HG03354 (cell line): Measurements from ENCODE around the gene SLC25A26.
"Not testable (repeated sequence)": the region's sequence is repeated elsewhere in the genome, so short reads cannot be mapped to it uniquely, and the experiment has no call there.

Source experiments
- ATAC-seq: cut with Tn5 transposase; IDR thresholded peaks from one replicate; pipeline ENCODE4 v1.9.1; 2021; ENCODE audit warnings: mild to moderate bottlenecking; ENCODE audit not compliant: unreplicated experiment, poor library complexity, severe bottlenecking

SLC25A26 gene

DNA sequence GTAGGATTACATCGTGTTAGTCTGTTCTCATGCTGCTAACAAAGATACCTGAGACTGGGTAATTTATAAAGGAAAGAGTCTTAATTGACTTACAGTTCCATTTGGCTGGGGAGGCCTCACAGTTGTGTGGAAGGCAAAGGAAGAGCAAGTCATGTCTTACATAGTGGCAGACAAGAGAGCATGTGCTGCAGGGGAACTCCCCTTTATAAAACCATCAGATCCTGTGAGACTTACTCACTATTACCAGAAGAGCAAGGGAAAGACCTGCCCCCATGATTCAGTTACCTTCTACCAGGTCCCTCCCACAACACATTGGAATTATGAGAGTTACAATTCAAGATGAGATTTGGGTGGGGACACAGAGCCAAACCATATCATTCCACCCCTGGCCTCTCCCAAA is 3.4 kb downstream of the SLC25A26 start:
- no peak for ATAC-seq

DNA sequence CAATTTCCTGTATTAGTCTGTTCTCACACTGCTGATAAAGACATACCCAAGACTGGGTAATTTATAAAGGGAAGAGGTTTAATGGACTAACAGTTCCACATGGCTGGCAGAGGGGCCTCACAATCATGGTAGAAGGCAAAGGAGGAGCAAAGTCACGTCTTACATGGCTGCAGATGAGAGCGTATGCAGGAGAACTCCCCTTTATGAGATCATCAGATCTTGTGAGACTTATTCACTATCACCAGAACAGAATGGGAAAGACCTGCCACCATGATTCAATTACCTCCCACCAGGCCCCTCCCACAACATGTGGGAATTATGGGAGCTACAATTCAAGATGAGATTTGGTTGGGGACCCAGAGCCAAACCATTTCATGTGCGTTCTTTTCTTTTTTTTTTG is 5.3 kb downstream of the SLC25A26 start:
- ATAC-seq: not testable (repeated sequence)

DNA sequence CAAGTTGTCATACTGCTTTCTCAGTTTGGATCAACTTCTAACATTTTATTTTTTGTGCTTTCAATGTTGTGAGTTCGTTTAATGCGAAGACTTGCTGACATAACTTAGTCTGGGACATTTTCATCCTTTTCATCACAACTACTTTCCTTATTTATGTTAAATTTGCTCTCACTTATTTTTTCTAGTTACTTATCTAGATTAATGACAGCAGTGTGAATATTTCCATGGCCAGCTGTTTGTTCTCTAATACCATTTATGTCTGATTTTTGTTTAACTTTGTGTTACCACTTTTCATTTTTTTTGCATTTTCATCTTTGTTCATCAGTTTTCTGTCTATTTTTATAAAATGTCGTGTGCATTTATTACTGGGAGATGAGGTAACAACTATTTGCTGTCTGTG is 6.2 kb downstream of the SLC25A26 start:
- ATAC-seq: no peak

DNA sequence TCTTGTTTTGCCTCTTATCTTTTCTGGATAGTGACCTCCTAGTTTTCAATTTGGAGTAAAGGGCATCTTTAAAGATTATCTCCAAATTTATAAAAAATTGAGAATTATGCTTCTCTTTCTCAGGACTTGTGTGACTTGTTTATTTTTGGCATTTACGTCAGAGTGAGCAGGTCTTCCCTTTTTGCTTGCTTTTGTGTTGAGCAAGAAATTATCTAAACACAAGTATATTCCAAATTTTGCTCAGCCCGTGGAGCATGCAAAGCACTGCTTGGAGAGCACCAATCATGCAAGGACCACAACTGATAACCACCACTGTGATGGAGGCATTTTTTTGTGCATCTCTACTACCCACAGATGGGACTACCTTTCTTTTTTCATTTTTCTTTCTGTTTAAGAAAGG is 7.1 kb downstream of the SLC25A26 start:
- ATAC-seq: no peak

DNA sequence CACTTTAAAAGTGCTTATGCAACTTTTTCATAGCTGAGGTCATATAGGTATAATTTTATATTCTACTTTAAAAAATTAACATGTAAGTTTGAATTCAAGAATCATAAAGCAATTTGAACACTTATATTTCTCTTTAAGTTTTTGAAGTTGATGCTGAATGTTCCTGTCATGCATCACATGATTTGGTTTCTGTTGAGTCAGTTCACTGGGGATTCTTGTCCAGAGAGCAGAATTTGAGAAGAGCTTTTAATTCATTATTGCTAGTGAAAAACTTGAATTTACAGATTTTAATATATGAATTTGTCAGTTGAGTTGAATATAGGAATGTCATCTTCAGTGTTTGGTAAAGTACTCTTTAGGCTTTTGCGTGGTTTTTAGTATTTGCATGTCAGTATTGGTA is 7.9 kb downstream of the SLC25A26 start:
- peak; percentile 44 for ATAC-seq

DNA sequence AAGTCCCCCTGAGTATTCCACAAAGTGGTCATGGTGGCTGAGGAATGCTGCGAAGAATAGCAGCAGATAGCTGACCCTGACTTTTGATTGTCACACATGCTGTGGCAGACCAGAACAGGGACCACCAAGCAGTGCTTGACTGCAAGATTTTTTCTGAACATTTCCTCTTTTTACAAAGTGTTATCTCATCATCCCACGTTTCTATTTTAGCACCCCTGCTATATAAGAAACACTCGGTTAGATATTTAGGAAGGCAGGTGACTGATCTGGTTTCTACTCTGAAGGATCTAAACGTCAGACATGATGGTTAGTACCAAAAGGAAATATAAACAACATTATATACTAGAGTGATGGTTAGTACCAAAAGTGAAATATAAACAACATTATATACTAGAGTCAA is 9.1 kb downstream of the SLC25A26 start:
- no peak for ATAC-seq

DNA sequence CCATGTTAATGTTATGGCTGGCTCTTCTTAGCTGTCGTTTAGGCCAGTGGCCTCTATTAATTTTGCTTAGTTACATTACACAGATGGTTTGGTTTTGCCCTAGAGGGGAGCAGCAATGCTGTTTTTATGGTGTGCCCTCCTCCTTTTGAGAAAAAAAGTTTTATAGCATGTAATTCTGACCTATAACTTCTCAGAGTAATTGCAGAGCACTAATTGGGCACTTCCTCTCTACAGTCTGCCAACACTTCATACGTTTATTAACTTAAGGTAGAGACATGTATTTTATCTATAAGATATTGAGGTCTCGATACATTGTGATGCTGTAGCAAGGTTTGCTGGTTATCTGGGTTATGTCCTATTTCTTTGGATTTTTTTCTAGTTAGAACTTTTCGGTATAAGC is 12.2 kb downstream of the SLC25A26 start:
- ATAC-seq: no peak

DNA sequence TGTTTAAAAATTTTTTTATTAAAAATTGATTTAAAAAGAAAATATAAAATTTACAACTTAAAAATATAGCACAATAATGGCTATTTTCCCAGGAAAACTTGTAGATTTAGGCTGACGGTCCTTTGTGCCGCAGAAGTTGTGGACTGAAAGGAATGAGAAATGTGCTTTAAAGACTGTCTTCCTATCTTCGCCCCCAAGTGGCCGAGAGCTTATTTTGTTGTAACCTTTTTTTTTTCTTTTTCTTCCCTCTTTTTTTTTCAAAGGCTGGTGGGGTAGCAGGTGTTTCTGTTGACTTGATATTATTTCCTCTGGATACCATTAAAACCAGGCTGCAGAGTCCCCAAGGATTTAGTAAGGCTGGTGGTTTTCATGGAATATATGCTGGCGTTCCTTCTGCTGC is 15.5 kb downstream of the SLC25A26 start:
- ATAC-seq: no peak

DNA sequence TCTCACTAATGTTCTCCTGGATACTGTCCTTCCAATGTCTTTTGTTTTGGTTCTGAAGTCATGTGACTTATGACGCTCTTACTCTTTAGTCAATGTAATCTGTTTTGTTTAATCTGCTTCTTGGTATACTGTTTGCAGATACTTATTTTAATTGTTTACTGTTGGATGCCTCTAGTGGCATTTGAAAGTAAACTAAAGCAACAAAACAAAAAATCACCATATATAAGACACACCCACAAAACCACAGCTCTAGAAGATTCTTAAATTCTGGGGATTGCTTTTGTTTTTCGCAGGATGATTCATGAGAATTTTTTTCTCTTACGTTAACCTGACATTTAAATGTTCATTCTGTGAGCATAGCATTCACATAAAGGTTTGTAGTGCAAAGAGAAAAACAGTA is 16.8 kb downstream of the SLC25A26 start:
- ATAC-seq: no peak

DNA sequence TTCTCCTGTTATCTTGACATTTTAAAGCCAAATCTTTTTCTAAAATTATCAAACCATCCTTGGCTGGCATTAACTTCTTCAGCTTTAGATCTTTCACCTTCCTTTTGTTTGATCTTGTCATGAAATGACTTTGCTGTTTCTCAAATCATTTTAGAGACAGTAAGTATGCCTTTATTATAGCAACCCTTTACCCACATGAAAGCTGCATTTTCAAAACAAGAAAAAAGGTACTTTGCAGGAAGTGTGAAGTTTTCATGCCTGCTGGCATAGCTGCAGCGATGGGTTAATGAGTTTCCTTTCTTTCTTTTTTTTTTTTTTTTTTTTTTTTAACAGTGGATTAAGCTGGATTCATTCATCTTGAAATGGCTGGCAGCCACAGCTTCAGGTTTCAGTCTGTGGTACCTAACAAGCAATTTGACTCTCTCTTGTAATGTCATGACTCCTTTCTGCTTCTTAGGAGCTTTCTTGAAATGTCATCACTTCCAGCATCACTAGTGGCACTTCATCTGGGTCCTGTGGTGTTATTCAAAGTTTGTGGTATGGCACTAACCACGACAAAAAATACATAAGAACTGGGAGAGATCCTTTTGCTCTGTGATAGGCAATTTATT is 18.8 kb downstream of the SLC25A26 start:
- ATAC-seq: peak; percentile 66

DNA sequence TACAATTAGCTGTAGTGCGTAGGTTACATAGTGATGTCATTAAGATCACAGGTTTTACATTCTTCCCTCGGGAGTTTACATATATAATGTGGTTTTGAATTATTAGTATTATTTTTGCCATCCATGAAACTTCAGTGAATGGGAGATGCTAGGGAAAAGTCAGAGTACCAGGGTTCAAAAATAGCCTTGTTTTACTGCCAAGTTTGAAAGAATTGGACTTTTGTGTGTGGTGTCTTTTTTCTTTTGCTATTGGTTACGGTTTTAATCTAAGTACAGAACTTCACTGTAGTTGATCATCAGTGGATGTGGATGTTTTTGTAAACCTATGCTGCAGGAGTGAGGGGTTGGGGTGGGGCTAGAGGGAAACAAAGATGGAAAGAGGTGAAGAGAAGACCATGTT is 20.7 kb downstream of the SLC25A26 start:
- no peak for ATAC-seq

DNA sequence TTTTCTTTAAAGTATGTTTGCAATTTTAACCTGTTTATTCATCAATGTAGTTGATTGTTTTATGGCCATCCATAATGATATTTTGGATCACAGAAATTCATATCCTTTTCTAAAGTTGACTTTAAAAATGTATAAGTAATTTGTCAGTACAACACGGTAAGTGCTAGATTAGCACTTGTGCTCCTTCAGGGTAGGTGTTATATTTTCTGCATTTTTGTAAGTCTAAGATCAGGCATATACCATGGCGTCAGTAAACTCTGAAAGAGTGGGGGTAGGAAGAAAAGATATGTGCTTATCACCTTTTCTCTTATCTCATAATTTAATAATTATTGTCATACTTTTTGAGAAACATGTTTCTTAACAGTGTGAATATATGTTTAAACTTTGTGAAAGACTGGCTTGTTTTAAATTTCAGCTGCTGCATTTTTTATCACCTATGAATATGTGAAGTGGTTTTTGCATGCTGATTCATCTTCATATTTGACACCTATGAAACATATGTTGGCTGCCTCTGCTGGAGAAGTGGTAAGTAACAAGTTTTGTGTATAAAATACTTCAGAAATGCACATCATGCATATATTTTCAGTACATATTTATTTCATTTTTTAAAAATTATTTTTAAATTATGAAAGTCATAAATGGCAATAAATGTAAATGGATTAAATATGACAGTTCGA is 22.1 kb downstream of the SLC25A26 start:
- no peak for ATAC-seq

DNA sequence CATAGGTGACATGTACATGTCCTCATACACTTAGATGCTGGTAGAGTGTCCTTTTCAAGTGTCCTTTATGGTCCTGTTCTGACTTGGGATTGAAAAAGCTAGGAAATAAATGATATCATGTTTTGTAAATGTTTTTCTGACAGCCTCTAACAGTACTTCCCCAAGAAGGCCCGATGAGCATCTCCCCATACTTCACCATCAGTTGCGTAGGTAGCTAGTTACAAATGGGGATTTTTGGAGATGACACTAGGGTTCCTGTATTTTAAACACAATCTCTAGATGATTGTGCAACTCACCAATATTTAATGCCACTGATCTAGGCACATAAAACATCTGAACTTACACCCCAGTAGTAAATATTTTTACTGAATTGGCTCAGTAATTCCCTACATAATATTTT is 27.8 kb downstream of the SLC25A26 start:
- ATAC-seq: no peak

DNA sequence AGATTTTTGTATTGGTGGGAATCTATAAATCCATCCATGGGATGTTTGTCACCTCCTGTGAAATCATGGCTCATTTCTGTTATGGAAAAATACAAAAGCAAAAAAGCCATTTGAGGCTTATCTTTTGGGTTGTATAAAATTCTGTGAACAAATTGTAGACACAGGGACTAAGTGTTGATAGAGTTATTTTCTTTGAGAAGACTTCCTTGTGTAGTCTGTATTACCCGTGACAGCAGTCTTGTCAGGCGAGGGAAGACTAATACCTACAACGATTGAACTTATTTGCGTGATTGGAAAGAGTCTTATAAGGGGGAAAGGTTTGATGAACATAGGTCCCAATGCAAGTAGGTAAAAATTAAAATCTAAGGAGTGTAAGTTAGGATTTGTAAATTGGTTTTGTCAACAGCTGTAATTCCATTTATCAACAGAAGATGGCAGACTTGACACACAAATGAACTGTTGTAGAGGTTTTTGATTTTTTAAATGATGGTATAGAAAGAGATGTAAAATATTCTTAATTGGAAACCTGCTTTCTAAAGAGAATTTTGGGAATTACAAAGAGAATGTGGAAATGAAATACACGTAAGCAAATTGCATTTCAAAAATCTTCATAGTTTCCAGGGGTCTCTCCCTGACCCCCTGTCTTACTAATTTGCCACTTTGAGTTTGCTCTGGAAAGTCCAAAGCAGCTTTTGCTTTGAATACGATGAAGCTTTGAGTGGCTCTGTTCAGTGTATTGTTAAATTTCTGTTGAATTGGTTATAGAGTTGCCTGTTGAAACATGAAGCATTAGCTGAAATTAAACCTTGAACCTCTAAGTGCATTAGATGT is 33.2 kb downstream of the SLC25A26 start:
- no peak for ATAC-seq

DNA sequence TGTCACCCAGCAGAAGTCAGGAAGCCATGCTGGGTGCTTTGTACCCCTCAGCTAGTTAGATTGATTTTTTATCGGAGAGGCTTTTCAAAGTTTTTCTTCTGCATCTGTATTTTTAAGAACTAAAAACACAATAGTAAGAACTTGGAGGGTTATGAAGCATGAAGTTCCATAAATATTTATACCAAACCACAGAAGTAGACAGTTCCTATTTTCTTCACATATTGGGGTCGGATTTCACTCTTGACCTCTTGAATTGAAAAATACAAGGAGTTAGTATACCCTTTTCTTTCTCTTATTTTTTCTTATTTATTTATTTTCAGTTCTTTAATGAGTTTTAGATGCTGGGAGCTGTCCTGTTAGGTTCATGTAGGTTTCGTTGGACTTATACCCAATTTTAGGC is 35.1 kb downstream of the SLC25A26 start:
- ATAC-seq: no peak

DNA sequence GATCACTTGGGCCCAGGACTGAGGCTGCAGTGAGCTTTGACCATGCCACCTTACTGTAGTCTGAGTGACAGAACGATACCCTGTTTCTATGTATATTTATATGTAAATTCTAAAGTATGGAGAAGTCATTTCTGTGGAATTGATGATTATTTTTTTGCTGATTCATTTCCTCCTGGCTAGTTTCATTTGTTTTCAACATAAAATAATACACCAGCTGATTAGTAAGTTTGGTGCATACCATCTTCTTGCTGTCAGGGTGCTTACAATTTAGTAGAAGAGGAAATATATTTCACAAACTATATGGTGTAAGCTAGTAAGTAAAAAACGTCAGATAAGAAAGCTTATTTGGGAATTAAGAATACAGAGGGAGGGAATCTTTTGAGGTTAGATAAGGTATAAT is 36.0 kb downstream of the SLC25A26 start:
- no peak for ATAC-seq

DNA sequence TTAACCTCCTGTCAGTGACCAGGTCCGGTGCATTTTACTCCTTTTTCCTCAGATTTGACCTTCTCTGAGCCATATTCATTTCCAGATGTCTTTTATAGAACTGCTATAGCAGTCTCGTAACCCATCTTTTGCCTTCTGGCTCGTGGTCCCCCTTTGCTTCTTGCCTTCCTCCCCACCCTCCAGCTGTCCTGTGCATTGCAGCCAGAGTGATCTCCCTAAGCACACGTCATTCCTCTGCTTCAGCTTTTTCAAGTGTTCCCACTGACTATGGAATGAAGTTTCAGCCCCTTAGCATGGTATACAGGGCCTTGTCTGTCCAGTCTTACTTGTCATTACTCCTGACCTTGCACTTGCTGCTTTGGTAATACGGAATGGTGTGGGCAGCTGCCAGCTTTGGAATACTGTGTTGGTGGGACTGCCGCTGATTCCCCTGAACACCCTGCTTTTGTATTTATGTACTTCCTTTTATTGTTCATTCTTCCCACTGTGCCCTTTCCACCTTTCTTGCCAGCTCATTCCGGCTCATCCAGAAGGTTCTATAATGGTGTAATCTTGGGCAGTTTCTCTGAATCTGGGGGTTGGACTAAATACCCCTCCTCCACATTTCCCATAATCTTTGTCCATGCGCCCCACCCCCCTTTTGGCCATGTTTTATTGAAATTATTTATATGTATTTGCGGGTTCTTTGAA is 38.9 kb downstream of the SLC25A26 start:
- ATAC-seq: no peak

DNA sequence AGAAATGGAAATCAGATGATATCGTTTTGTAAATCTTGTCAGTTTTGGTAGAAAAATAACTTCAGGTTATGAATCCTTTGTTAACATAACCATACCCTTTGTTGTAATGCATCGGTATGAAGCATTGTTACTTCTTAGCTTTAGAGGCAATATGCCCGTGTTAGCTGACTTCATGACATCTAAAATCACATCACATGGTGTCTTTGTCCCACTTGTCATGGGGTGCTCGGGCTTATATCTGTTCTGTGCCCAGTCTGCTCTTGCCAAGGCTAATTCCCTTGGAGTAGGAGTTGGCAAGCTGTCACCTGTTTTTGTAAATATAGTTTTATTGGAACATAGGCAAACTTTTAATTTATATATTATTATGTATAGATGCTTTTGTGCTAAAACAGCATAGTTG is 39.6 kb downstream of the SLC25A26 start:
- ATAC-seq: no peak

DNA sequence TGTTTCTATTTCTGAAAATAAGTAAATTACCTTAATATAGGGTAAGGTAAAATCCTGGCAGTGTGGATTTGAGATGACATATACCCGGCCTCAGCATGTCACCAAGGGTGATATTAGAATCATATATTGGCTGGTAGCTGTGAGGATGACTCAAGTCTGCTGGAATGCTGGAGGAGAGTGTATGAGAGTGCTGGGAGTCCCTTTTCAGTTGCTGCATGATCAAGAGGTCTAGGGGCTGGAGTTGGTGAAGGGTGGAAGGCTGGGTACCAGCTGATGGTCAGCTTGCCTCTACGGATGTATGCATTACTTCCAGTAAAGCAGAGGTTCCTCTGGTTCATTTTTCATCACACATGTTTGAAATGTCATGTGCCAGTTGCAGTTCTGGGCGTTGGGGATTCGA is 40.6 kb downstream of the SLC25A26 start:
- no peak for ATAC-seq

DNA sequence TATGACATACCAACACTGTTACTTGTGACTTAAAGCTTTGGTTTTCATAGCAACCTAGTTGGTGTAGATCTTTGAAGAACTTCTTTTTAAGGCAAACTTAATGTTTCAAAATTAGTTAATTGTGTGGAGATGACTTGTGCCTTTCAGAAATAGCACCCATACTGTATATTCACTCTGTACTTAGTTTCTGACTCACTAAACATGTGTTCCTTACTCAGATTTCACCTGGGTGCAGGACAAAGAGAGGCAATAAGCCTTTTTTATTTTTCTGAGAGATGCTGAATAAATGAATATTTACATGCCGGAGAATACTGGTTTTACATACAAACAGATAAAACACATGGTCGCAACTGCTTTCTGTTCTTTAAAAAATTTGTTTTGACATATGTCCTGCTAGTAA is 44.8 kb downstream of the SLC25A26 start:
- no peak for ATAC-seq
